Liver (tissue), 9 donors: ENCODE results near the gene ARAP2. TPM values are rescaled to one million over a fixed set of nuclear protein-coding genes. Genes with fewer than 3 reads are reported as not detected.

Source experiments
- DNase-seq: peaks from one replicate; pipeline ENCODE4 v3.0.0-alpha.2; 2017; ENCODE audit warnings: low spot score
- H3K27ac ChIP-seq, 2 donors: one replicate each; pipeline ENCODE4 v1.7.0; 2013; ENCODE audit warnings: inconsistent platforms in 2 of 2, low read length in 2 of 2, control low read depth in 1 of 2, low read depth in 1 of 2, mild to moderate bottlenecking in 1 of 2
- H3K27me3 ChIP-seq, 4 donors: one replicate each; pipeline versions ENCODE4 v1.6.1 to v1.7.0; 2013; ENCODE audit warnings: low read length in 3 of 4, inconsistent platforms in 1 of 4, mild to moderate bottlenecking in 1 of 4, moderate library complexity in 1 of 4; ENCODE audit not compliant: control insufficient read depth in 4 of 4, insufficient read depth in 4 of 4
- H3K36me3 ChIP-seq, 4 donors: one replicate each; pipeline versions ENCODE4 v1.6.1 to v1.7.0; 2013; ENCODE audit warnings: low read length in 3 of 4, mild to moderate bottlenecking in 3 of 4, low read depth in 1 of 4, moderate library complexity in 1 of 4; ENCODE audit not compliant: control insufficient read depth in 4 of 4, insufficient read depth in 3 of 4
- H3K4me1 ChIP-seq, 4 donors: one replicate each; pipeline versions ENCODE4 v1.6.1 to v1.7.0; 2013; ENCODE audit warnings: low read length in 3 of 4, mild to moderate bottlenecking in 3 of 4, moderate library complexity in 1 of 4; ENCODE audit not compliant: control insufficient read depth in 4 of 4, insufficient read depth in 4 of 4
- H3K4me3 ChIP-seq, 3 donors: one replicate each; pipeline versions ENCODE4 v1.6.1 to v1.7.0; 2013; ENCODE audit warnings: low read length in 3 of 3, control low read depth in 1 of 3, low read depth in 1 of 3, mild to moderate bottlenecking in 1 of 3
- H3K9ac ChIP-seq, 2 donors: one replicate each; pipeline ENCODE4 v1.7.0; 2013; ENCODE audit warnings: low read length in 2 of 2, mild to moderate bottlenecking in 2 of 2, moderate library complexity in 2 of 2, control low read depth in 1 of 2, low read depth in 1 of 2
- H3K9me3 ChIP-seq, 4 donors: one replicate each; pipeline versions ENCODE4 v1.6.1 to v1.7.0; 2013; ENCODE audit warnings: low read length in 3 of 4; ENCODE audit not compliant: control insufficient read depth in 4 of 4
- ATF3 ChIP-seq: IDR thresholded peaks from 2 replicates; pipeline ENCODE4 v1.6.1; 2016; ENCODE audit warnings: antibody characterized with exemption
- CTCF ChIP-seq: fragments of 150-350 bp; IDR thresholded peaks from 2 replicates; pipeline ENCODE4 v1.5.1; 2017; ENCODE audit warnings: improper control_type of control experiment, low read depth, low read length; ENCODE audit not compliant: missing input control
- EGR1 ChIP-seq, 2 donors: IDR thresholded peaks; 2 replicates each; pipeline ENCODE4 v1.6.1; 2016 to 2018; ENCODE audit warnings: antibody characterized with exemption in 2 of 2, low read depth in 2 of 2
- FOXA1 ChIP-seq: IDR thresholded peaks from 2 replicates; pipeline ENCODE4 v1.6.1; 2016; ENCODE audit warnings: antibody characterized with exemption
- FOXA2 ChIP-seq: IDR thresholded peaks from 2 replicates; pipeline ENCODE4 v1.6.1; 2016; ENCODE audit warnings: antibody characterized with exemption
- GABPA ChIP-seq, 2 donors: IDR thresholded peaks in 1 of 2; conservative IDR thresholded peaks in 1 of 2; 2 replicates each; pipeline ENCODE4 v1.6.1; 2016; ENCODE audit warnings: antibody characterized with exemption in 2 of 2, mild to moderate bottlenecking in 1 of 2, moderate library complexity in 1 of 2
- HNF4A ChIP-seq, 2 donors: conservative IDR thresholded peaks; 2 replicates each; pipeline ENCODE4 v1.6.1; 2016; ENCODE audit warnings: antibody characterized with exemption in 2 of 2, mild to moderate bottlenecking in 2 of 2
- HNF4G ChIP-seq: IDR thresholded peaks from 2 replicates; pipeline ENCODE4 v1.6.1; 2016; ENCODE audit warnings: antibody characterized with exemption
- JUND ChIP-seq, 2 donors: IDR thresholded peaks; 2 replicates each; pipeline ENCODE4 v1.6.1; 2016; ENCODE audit warnings: antibody characterized with exemption in 2 of 2
- MAX ChIP-seq: IDR thresholded peaks from 2 replicates; pipeline ENCODE4 v1.6.1; 2016; ENCODE audit warnings: antibody characterized with exemption
- NR2F2 ChIP-seq: IDR thresholded peaks from 2 replicates; pipeline ENCODE4 v1.6.1; 2016; ENCODE audit warnings: antibody characterized with exemption
- RAD21 ChIP-seq, 2 donors: IDR thresholded peaks; 2 replicates each; pipeline ENCODE4 v1.6.1; 2016; ENCODE audit warnings: antibody characterized with exemption in 2 of 2, mild to moderate bottlenecking in 2 of 2
- REST ChIP-seq: IDR thresholded peaks from 2 replicates; pipeline ENCODE4 v1.6.1; 2016; ENCODE audit warnings: antibody characterized with exemption, mild to moderate bottlenecking
- RXRA ChIP-seq, 2 donors: IDR thresholded peaks; 2 replicates each; pipeline ENCODE4 v1.6.1; 2017 to 2018; ENCODE audit warnings: antibody characterized with exemption in 2 of 2, mild to moderate bottlenecking in 1 of 2
- SP1 ChIP-seq: IDR thresholded peaks from 2 replicates; pipeline ENCODE4 v1.6.1; 2018; ENCODE audit warnings: antibody characterized with exemption, mild to moderate bottlenecking
- TAF1 ChIP-seq: conservative IDR thresholded peaks from 2 replicates; pipeline ENCODE4 v1.6.1; 2016; ENCODE audit warnings: antibody characterized with exemption, mild to moderate bottlenecking
- YY1 ChIP-seq: IDR thresholded peaks from 2 replicates; pipeline ENCODE4 v1.6.1; 2016; ENCODE audit warnings: antibody characterized with exemption, mild to moderate bottlenecking
- ZBTB33 ChIP-seq: IDR thresholded peaks from 2 replicates; pipeline ENCODE4 v1.6.1; 2016; ENCODE audit warnings: antibody characterized with exemption
- WGBS: extraction: QIAGEN DNeasy Blood & Tissue Kit; methylation state at CpG from one replicate; pipeline ENCODE4 v1.1.7; 2013; 5-methylcytosine and 5-hydroxymethylcytosine counted together
- polyA plus RNA-seq, 2 donors: library from polyadenylated mRNA; stranded (reverse) in 1 of 2; unstranded in 1 of 2; fragments of 200-250 nt in 1 of 2; fragments of >200 nt in 1 of 2; fragmentation: Nextera tagmentation in 1 of 2; extraction: Ambion mirVana in 1 of 2; gene quantifications; one replicate each; pipeline versions ENCODE4 v1.2.1 to v1.2.3, GENCODE V29; 2013 to 2015
- total RNA-seq, 2 donors: library from RNA; depleted of rRNA; stranded (reverse); fragments of >200 nt; gene quantifications; one replicate each; pipeline ENCODE4 v1.2.3, GENCODE V29; 2014
- donor health status: healthy.
- donor health status: healthy.
- donor health status: healthy.
- donor health status: healthy.
- donor health status: healthy.

The ARAP2 gene
- total and polyA plus RNA-seq, 4 donors = 1.6 to 23.6 (median 5.4) TPM

- DNase-seq = no peak
- H3K4me1 ChIP-seq = peaks cover 3 to 23% (median 7%) of the 10 kb centered on the region in 4 donors
- TF ChIP-seq MAX (no peak), SP1 (no peak), NR2F2 (no peak), FOXA1 (no peak), JUND (IDR thresholded peaks at IDR 0.05) (no peak), GABPA (IDR thresholded peaks at IDR 0.05 in 1 of 2, conservative IDR thresholded peaks at IDR 0.05 in 1 of 2) (no peak), RAD21 (IDR thresholded peaks at IDR 0.05) (no peak), ATF3 (no peak), ZBTB33 (no peak), TAF1 (no peak), YY1 (no peak), HNF4A (conservative IDR thresholded peaks at IDR 0.05) (no peak), HNF4G (no peak), RXRA (IDR thresholded peaks at IDR 0.05) (no peak), FOXA2 (no peak), CTCF (no peak), REST (no peak), EGR1 (IDR thresholded peaks at IDR 0.05; ENCODE audit: low read depth in 2 of 2) (no peak)
These were observed 6.7 kb downstream of the ARAP2 start for GRCh38 chr4:36237366-36238313.

More at GRCh38 chr4:36237366-36238313, 6.7 kb downstream of the ARAP2 start:
- H3K36me3 ChIP-seq = peaks cover 0 to 4% (median 0%) of the 10 kb centered on the region in 4 donors
- no peak overlapping the region for H3K4me3 ChIP-seq
- WGBS = 86% methylated on average over 4 of the region's 4 CpGs
- no peak overlapping the region for H3K9ac ChIP-seq
- no peaks in the 10 kb centered on the region for H3K27me3 ChIP-seq
- no peaks in the 10 kb centered on the region for H3K9me3 ChIP-seq
- no peak overlapping the region for H3K27ac ChIP-seq
